ENCODE data around the gene LAMC2.

DNA sequence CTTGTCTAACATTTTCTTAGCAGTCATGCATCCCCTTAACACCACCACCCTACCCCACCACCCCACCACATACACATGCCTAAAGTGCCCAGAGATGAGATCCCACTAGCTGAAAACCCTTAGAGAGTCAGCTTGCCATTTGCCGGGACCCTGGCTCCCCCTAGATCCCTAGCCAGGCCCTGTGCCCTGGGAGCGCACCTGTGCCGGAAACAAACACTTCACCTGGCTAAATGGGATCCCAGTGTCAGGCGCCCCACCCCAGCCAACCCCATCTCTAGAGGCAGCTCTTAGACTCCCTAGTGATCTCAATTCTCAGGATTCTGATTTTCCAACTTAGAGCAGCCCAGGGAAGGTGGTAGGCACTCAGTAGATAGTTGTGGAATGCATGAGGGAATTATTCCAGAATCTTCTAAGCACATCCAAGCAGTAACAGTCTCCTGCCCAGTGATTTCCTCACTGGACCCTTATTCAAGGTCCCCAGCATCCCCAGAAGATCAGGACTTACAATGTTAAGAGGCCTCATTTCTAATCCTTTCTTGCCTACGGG, 105.2 kb downstream of the LAMC2 start:
- TF ChIP-seq REST (IDR thresholded peaks at IDR 0.05; ENCODE audit: insufficient read depth in 1 of 2, low read depth in 2 of 2, low read length in 2 of 2) (no peak), POLR2AphosphoS5 (IDR thresholded peaks at IDR 0.05; ENCODE audit: low read depth, low read length) (no peak), TAF1 (IDR thresholded peaks at IDR 0.05; ENCODE audit: borderline replicate concordance, insufficient read depth, low read length) (no peak)

Measured in PFSK-1 (cell line).